ENCODE data around the gene RIPPLY1.

The RIPPLY1 gene, protein sequence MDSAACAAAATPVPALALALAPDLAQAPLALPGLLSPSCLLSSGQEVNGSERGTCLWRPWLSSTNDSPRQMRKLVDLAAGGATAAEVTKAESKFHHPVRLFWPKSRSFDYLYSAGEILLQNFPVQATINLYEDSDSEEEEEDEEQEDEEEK

DNA sequence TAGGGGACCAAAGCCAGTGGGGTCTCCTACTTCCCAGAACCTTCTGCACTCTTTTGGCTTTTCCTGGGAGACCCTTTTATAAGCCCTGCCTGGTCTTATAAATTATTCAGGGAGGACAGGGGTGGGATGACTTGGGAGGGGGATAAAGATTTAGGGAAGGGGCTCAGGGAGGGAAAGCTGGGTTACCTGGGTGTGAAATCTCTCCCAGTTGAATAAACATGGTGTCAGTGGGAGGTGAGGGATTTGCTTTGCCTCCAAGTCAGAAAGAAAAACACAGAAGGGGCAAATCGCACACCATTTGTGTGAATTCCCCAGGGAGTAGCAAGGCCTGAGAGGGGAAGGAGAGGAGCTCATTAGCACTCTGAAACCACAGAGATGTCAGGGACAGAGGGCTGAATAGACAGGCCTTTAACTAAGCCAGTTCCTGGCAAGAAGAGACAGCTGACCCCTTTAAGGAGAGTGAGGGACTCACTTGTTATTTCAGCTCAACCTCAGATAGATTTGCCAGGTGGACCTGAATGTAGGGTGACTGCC lies at the start of gene RIPPLY1:
Gene RIPPLY1, minus strand, starts transcription at position 51 of the 534 bp plus-strand sequence. CDS start 54 bp downstream, outside the sequence.
- TF ChIP-seq, protein P1, sequence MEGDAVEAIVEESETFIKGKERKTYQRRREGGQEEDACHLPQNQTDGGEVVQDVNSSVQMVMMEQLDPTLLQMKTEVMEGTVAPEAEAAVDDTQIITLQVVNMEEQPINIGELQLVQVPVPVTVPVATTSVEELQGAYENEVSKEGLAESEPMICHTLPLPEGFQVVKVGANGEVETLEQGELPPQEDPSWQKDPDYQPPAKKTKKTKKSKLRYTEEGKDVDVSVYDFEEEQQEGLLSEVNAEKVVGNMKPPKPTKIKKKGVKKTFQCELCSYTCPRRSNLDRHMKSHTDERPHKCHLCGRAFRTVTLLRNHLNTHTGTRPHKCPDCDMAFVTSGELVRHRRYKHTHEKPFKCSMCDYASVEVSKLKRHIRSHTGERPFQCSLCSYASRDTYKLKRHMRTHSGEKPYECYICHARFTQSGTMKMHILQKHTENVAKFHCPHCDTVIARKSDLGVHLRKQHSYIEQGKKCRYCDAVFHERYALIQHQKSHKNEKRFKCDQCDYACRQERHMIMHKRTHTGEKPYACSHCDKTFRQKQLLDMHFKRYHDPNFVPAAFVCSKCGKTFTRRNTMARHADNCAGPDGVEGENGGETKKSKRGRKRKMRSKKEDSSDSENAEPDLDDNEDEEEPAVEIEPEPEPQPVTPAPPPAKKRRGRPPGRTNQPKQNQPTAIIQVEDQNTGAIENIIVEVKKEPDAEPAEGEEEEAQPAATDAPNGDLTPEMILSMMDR (IDR thresholded peaks at IDR 0.05; ENCODE audit: low read depth, low read length): no peak
- no peak within 1 kb of the TSS for H3K4me3 ChIP-seq (ENCODE audit: low read depth, low read length)

DNA sequence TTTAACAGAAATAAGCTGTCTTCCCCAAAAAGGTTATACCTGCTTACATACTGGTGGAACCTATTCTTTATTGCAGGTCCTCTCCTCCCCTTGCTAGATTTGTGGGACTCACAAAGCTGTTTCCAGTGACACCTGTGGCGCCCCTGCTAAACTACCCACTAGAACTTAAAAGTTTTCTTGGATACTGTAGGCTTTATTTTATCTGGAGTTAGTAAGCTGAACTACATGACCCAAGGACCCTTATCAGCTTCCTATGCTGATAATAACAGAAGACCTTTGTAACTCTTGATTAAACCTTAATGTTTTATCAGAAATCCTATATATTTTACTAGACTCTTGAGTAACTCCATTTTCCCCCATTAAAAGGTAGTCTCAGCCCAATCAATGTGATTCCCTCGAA lies 49.4 kb upstream of the RIPPLY1 start:
- H3K4me3 ChIP-seq (ENCODE audit: low read depth, low read length): no peak overlapping the region
- TF ChIP-seq, protein P1 (IDR thresholded peaks at IDR 0.05; ENCODE audit: low read depth, low read length): no peak

DNA sequence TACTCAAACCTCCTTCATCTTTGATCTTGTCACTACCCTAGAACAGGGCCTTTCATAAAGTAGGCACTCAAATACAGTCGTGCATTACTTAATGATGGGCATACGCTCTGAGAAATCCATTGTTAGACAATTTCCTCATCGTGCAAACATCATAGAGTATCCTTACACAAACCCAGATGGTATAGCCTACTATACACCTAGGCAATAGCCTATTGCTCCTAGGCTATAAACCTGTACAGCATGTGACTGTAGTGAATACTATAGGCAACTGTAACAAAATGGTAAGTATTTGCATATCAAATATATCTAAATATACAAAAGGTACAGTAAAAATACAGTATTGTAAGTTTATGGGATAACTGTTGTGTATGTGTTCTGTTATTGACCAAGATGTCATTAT lies 48.9 kb upstream of the RIPPLY1 start:
- TF ChIP-seq, protein P1 (IDR thresholded peaks at IDR 0.05; ENCODE audit: low read depth, low read length): no peak
- H3K4me3 ChIP-seq (ENCODE audit: low read depth, low read length): no peak overlapping the region

DNA sequence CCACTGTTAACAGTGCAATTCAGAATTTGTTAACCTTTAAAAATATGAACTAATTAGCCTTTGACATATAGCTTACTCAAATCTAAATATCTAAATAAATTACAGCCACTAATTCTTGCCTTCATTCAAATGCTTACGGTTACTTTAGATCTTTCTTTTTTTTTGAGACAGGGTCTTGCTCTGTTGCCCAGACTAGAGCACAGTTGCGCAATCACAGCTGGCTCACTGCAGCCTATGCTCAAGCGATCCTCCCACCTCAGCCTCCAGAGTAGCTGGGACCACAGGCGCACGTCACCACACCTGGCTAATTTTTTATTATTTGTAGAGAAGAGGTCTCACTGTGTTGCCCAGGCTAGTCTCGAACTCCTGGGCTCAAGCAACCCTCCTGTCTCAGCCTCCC lies 48.1 kb upstream of the RIPPLY1 start:
- no peak overlapping the region for H3K4me3 ChIP-seq (ENCODE audit: low read depth, low read length)
- TF ChIP-seq, protein P1 (IDR thresholded peaks at IDR 0.05; ENCODE audit: low read depth, low read length): no peak

DNA sequence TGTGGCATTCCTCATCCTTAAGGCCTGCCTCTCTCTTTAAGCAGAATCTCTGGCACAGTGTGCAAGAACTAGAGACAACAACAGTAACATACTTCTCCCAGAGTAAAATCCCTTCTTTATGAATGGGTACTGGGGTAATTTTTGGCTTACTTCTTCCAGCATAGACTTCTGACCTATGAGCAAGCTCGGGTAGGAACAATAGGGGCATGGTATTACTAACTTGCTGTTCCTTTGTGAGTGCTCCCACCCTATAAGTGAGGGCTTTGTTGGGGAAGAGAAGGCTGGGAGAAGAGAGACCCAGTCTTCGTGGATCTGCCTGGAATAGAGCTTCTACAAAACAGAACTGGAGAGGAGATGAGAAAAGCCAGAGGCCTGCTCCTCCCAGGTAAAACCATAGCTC lies 47.2 kb upstream of the RIPPLY1 start:
- TF ChIP-seq, protein P1 (IDR thresholded peaks at IDR 0.05; ENCODE audit: low read depth, low read length): no peak
- no peak overlapping the region for H3K4me3 ChIP-seq (ENCODE audit: low read depth, low read length)

DNA sequence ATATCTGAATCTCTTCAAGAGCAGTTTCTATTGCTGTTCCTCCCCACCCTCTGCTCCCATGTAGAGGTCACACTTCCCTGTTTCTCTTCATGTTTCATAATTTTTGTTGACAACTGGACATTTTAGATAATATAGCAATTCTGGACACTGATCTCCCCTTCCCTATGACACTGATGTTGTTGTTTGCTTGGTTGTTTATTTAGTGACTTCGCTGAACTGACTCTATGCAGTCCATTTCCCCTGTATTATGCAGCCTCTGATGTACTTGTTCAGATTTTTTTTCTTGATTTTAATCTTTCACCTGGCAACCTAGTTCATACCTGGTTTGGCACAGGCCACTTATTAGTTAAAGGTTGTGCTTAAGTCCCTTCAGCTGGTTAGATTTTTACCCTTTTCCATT lies 46.2 kb upstream of the RIPPLY1 start:
- TF ChIP-seq, protein P1 (IDR thresholded peaks at IDR 0.05; ENCODE audit: low read depth, low read length): no peak
- no peak overlapping the region for H3K4me3 ChIP-seq (ENCODE audit: low read depth, low read length)

DNA sequence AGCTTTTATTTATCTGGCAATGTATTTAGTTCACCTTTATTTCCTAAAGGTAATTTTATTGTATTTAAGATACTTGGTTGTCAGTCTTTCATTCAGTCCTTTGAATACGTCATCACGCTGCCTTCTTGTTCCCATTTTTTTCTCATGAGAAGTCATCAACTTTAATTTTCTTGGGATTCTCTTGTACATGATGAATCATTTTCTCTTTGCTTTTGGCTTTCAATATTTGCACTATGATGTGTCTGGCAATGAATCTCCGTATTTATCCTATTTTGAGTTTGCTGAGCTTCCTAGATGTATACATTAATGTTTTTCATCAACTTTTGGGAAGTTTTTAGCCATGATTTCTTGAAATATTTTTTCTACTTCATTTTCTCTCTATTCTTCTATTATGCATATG lies 45.5 kb upstream of the RIPPLY1 start:
- H3K4me3 ChIP-seq (ENCODE audit: low read depth, low read length): no peak overlapping the region
- TF ChIP-seq, protein P1 (IDR thresholded peaks at IDR 0.05; ENCODE audit: low read depth, low read length): no peak

All from WI38 (cell line).